ENCODE results near the gene NANP.
"Not testable (repeated sequence)": the region's sequence is repeated elsewhere in the genome, so short reads cannot be mapped to it uniquely, and the experiment has no call there.

Gene NANP

GRCh38 chr20:25606094-25606695 is 17.6 kb downstream of the NANP start:
- DNase-seq (ENCODE audit: low spot score), result no peak

- no peak for DNase-seq (ENCODE audit: low spot score)
Measured at GRCh38 chr20:25605148-25605547, 18.7 kb downstream of the NANP start.

GRCh38 chr20:25604611-25605010 is 19.2 kb downstream of the NANP start:
- no peak for DNase-seq (ENCODE audit: low spot score)

- not testable (repeated sequence) for DNase-seq (ENCODE audit: low spot score)
Measured at GRCh38 chr20:25602914-25603309, 20.9 kb downstream of the NANP start.

GRCh38 chr20:25602191-25602913 is 21.5 kb downstream of the NANP start:
- DNase-seq (ENCODE audit: low spot score), result not testable (repeated sequence)

- DNase-seq (ENCODE audit: low spot score), result no peak
Measured at GRCh38 chr20:25601659-25602058, 22.2 kb downstream of the NANP start.

- no peak for DNase-seq (ENCODE audit: low spot score)
Measured at GRCh38 chr20:25600632-25601031, 23.2 kb downstream of the NANP start.

- DNase-seq (ENCODE audit: low spot score), result no peak
Measured at GRCh38 chr20:25592135-25592852, 31.5 kb downstream of the NANP start.

- DNase-seq (ENCODE audit: low spot score), result not testable (repeated sequence)
Measured at GRCh38 chr20:25590778-25591177, 33.0 kb downstream of the NANP start.

GRCh38 chr20:25588491-25588890 is 35.3 kb downstream of the NANP start:
- DNase-seq (ENCODE audit: low spot score), result no peak

- DNase-seq (ENCODE audit: low spot score), result no peak
Measured at GRCh38 chr20:25587536-25587935, 36.3 kb downstream of the NANP start.

- DNase-seq (ENCODE audit: low spot score), result no peak
Measured at GRCh38 chr20:25586877-25587276, 36.9 kb downstream of the NANP start.

GRCh38 chr20:25584905-25585704 is 38.7 kb downstream of the NANP start, which contains the start of gene NINL:
Gene NINL, minus strand, starts transcription at chr20:25585531. Its CDS starts 58,944 bp downstream, at chr20:25526587.
- no peak for DNase-seq (ENCODE audit: low spot score)

GRCh38 chr20:25583607-25584006 is 40.2 kb downstream of the NANP start:
- DNase-seq (ENCODE audit: low spot score), result not testable (repeated sequence)

- DNase-seq (ENCODE audit: low spot score), result no peak
Measured at GRCh38 chr20:25580711-25581110, 43.1 kb downstream of the NANP start.

- no peak for DNase-seq (ENCODE audit: low spot score)
Measured at GRCh38 chr20:25579081-25579770, 44.6 kb downstream of the NANP start.

GRCh38 chr20:25576783-25577530 is 46.9 kb downstream of the NANP start:
- DNase-seq (ENCODE audit: low spot score), result no peak

- no peak for DNase-seq (ENCODE audit: low spot score)
Measured at GRCh38 chr20:25574411-25574810, 49.4 kb downstream of the NANP start.

GRCh38 chr20:25573288-25574251 is 50.2 kb downstream of the NANP start:
- DNase-seq (ENCODE audit: low spot score), result no peak

GRCh38 chr20:25571817-25572216 is 52.0 kb downstream of the NANP start:
- DNase-seq (ENCODE audit: low spot score), result no peak

Data from hematopoietic multipotent progenitor cell treated with erythropoietin and hydrocortisone succinate and interleukin-3 and kit ligand, for 17 days (in vitro differentiated cells).